Central memory CD4-positive, alpha-beta T cell (primary cell): ENCODE measurements around the gene TKTL2.

Source experiments
- DNase-seq: peaks from one replicate; pipeline ENCODE4 v3.0.0; 2022
- total RNA-seq, 3 experiments: gene quantifications; one replicate each; lab custom pipeline; 2026; lab: John Stamatoyannopoulos, UW

Gene TKTL2, protein sequence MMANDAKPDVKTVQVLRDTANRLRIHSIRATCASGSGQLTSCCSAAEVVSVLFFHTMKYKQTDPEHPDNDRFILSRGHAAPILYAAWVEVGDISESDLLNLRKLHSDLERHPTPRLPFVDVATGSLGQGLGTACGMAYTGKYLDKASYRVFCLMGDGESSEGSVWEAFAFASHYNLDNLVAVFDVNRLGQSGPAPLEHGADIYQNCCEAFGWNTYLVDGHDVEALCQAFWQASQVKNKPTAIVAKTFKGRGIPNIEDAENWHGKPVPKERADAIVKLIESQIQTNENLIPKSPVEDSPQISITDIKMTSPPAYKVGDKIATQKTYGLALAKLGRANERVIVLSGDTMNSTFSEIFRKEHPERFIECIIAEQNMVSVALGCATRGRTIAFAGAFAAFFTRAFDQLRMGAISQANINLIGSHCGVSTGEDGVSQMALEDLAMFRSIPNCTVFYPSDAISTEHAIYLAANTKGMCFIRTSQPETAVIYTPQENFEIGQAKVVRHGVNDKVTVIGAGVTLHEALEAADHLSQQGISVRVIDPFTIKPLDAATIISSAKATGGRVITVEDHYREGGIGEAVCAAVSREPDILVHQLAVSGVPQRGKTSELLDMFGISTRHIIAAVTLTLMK
- total RNA-seq: 0 reads per million in 3 experiments

DNA sequence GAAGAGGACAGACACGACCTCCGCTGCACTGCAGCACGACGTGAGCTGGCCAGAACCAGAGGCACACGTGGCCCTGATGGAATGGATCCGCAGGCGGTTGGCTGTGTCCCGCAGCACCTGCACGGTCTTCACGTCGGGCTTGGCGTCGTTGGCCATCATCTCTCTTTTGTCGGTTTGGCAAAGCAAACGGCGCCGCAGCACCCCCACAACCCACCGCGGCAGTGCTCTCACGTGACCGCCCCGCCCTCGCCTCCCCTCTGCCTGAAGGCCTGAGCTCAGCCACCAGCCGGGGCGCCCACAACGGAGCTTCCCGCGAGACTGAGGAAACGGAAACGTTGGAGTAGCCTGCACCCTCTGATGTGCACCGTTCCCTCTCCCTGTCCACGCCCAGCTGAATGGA lies at the start of gene TKTL2:
TKTL2 (minus strand) TSS at position 179 of the 400 bp plus-strand sequence; CDS start at position 159, 20 bp downstream.
- DNase-seq: no peak

DNA sequence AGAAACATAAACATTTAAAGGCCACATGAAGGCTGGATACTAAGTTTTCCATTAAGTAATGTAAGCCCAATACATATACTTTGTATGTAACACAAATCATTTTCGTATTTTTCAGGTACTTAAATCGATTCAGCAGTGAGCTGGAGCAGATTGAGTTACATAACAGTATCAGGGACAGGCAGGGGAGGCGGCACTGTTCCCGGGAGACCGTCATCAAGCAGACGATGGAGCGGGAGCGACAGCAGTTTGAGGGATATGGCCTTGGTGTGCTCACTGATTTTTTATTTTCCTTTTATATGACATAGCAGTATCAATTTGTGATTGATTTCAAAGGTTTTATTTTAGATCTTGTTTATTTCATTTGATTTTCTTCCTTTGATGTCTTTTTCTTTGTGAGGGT lies 41.6 kb upstream of the TKTL2 start:
- no peak for DNase-seq

DNA sequence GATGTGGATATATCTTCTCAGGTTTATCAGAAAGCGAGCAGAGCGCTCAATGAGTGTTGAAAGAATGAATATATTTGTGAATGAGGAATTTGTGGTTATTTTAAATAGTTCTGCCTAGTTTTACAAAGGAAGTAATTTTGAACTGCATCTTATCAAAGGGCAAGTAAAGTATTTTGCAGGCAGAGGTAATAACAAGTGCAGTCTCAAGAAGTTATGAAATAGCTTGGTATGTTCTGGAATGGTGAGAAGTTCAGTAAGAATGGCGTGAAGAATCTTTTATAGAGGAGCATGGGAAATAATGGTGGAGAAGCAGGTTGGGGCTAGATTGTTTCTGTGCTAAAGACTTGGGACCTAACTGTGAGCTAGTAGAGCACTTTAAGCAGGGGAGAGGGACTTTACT lies 31.8 kb upstream of the TKTL2 start:
- DNase-seq: no peak

GRCh38 chr4:163500586-163500985 lies 27.0 kb upstream of the TKTL2 start:
- DNase-seq: no peak

GRCh38 chr4:163495900-163496299 lies 22.3 kb upstream of the TKTL2 start:
- DNase-seq: peak; percentile 12

DNA sequence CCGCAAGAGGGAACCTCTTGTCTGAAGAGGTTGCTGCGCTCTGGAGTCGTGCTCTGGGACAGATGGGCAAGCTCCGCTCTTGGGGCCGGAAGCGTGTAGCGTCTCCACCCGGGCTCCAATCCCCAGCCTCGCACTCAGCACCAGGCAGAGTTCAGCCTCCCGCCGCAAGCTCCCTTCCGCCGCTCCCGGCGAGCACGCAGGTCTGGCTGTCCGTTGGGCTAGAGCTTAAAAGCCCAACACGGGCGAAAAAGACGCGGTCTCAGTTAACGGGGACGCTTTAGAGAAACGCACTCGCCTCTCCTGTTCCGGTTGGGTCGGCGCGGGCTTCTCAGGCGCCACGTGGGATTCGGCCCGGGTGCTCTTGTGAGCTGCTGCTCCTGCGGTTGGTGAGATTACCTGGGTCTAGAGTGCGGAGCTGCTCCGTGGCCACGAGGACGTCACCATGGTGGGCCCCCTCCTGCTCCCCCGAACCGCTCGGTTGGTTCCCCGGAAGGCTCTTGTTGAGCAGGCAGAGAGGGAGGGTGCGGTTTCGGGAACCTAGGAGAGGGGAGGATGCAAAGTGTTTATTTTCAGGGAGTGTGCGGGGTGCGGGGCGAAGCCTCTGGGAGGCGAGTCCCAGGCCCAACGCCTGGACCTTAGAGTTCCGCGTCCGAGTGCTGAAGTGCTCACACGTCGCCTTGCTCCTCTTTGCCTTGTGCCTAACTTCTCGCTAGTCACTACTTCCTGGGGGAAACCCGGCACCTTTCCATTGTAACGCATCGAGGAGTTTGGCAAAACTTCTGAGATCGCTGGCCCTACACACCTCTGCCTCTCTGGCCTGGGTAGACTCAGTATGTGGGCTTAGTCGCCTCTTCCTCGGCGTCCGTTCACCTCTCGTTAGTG lies 21.0 kb upstream of the TKTL2 start, which contains the start of gene TMA16:
TMA16 (plus strand) TSS at position 331 of the 882 bp plus-strand sequence; CDS start at position 443, 112 bp downstream.
- DNase-seq: peak; percentile 78

DNA sequence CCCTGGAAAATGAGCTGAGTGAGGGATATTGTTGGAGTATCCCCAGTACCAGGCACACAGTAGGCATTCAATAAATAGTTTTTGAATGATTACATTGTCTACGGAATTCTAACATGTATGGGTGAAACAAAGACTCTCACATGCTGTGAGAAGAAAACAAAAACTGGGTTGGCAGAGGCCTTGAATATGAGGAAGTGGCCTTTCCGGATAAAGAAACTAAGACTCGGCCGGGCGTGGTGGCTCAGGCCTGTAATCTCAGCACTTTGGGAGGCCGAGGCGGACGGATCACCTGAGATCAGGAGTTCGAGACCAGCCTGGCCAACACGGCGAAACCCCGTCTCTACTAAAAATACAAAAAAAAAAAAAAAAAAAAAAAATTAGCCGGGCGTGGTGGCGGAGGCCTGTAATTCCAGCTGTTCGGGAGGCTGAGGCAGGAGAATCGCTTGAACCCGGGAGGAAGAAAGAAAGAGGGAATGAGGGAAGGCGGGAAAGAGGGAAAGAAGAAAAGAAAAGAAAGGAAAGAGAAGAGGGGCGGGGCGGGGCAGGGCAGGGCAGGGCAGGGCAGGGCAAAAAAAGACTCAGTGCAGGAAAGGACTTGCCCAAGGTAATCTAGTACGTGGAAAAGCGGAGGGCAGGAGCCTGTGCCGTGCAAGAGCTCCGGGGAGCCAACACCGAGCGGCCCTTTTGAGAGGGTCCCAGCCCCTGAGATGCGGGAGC lies 20.2 kb upstream of the TKTL2 start:
- no peak for DNase-seq

DNA sequence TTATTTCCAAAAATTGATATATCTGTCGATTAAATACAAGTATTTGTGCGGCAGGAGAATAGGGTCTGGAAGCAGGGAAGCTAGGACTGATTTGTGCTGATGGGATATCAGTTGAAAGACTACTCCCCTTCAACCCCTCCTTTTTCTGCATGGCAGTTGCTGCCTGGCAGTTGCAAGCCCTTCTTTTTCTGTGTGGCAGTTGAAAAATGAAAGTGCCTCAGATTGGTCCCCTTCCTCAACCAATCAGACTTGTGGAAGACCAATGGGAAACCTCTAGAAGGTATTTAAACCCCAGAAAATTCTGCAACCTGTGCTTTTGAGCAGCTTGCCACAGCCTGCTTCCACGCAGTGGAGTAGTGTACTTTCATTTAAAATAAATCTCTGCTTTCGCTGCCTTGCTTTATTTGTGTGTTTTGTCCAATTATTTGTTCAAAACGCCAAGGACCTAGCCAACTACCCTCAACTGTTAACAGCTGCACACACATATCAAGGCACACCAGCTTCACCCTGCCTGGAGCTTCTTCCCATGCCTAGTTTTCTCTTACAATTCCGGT lies 19.5 kb upstream of the TKTL2 start:
- DNase-seq: no peak

GRCh38 chr4:163489929-163490328 lies 16.4 kb upstream of the TKTL2 start:
- DNase-seq: no peak

GRCh38 chr4:163486321-163486720 lies 12.8 kb upstream of the TKTL2 start:
- DNase-seq: no peak

- no peak for DNase-seq
Measured at GRCh38 chr4:163485589-163485988, 12.0 kb upstream of the TKTL2 start.

GRCh38 chr4:163484906-163485305 lies 11.4 kb upstream of the TKTL2 start:
- peak; percentile 22 for DNase-seq

- no peak for DNase-seq
Measured at GRCh38 chr4:163482190-163482589, 8.6 kb upstream of the TKTL2 start.

- no peak for DNase-seq
Measured at GRCh38 chr4:163476761-163477438, 3.3 kb upstream of the TKTL2 start.

DNA sequence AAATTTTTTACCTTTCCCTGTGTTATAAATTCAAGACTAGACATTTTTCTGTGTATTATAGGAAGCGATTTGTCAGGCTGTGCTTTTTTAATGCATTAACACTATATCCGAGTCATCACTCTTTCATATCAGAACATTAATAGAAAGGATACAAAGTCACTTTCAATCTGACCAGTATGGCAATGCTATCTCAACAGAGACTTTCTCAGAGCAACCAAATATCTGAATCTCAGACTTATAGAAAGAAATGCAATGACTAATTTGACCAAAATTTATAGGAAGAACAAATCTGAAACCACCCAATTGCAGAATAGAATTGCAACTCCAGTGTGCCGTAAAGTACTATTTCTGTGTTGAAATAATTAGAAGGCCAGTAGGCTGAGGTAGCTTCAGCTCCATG lies 473 bp upstream of the TKTL2 start:
- DNase-seq: no peak

GRCh38 chr4:163473130-163473529 lies 424 bp downstream of the TKTL2 start:
- no peak for DNase-seq

DNA sequence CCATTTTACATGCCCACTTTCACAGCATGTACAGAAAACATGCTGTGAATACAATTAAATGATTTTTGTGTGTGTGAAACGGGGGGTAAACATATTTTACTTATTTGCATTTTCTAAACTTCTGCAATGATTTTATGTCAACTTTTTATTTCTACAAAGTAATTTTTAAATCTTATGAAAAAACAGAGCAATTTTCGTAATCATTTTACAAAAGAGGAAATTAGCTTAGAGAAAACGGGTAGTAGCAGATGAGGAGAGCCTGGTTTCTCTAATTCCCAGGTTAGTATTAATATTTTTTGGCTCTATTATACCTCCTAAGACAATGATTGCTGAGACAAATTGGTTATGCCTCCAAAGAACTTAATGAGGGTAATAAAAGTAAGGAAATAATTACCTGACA lies 3.2 kb downstream of the TKTL2 start:
- no peak for DNase-seq

GRCh38 chr4:163467082-163467770 lies 6.3 kb downstream of the TKTL2 start:
- DNase-seq: no peak

DNA sequence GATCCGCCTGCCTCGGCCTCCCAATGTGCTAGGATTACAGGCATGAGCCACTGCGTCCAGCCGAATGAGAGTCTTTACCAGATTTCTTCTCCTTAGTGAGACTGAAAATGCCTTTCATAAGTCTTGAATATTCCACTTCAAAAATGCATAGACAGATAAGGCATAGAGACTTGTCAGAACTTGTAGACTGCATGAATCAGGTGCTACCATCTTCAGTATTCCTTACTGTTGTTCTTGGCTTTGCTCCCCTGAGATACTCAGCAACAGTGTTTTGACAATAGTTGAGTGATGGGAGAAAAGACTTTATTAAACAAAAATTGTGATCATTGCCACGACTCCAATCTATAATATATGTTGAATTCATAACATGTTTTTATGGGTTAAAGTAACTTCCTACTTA lies 11.0 kb downstream of the TKTL2 start:
- DNase-seq: no peak

GRCh38 chr4:163448540-163449203 lies 24.9 kb downstream of the TKTL2 start:
- DNase-seq: no peak
